Stimulated activated CD8-positive, alpha-beta memory T cell treated with anti-CD3 and anti-CD28 coated beads, Interleukin-4, amount 100 ng/mL, for 24 hours (primary cell): ENCODE results near the gene ING3.

ENCODE experiments used
- DNase-seq: peaks from one replicate; pipeline ENCODE4 v3.0.0-alpha.2; 2020; ENCODE audit warnings: low read depth

The ING3 gene

GRCh38 chr7:120989257-120990220 lies 39.0 kb downstream of the ING3 start:
- no peak for DNase-seq

GRCh38 chr7:120990468-120991118 lies 40.0 kb downstream of the ING3 start:
- DNase-seq, result no peak

- DNase-seq, result no peak
These were observed 40.6 kb downstream of the ING3 start for GRCh38 chr7:120991161-120991560.

- DNase-seq, result no peak
These were observed 41.0 kb downstream of the ING3 start for GRCh38 chr7:120991581-120991980.

- no peak for DNase-seq
These were observed 41.8 kb downstream of the ING3 start for GRCh38 chr7:120992272-120992964.

GRCh38 chr7:120992965-120993494 lies 42.5 kb downstream of the ING3 start:
- DNase-seq, result no peak

- DNase-seq, result no peak
These were observed 43.1 kb downstream of the ING3 start for GRCh38 chr7:120993553-120994191.

- no peak for DNase-seq
These were observed 44.2 kb downstream of the ING3 start for GRCh38 chr7:120994512-120995410.

GRCh38 chr7:120995654-120996053 lies 45.1 kb downstream of the ING3 start:
- DNase-seq, result no peak

- DNase-seq, result no peak
These were observed 45.9 kb downstream of the ING3 start for GRCh38 chr7:120996333-120996987.

- DNase-seq, result no peak
These were observed 46.4 kb downstream of the ING3 start for GRCh38 chr7:120996988-120997345.

GRCh38 chr7:120997882-120998474 lies 47.4 kb downstream of the ING3 start:
- DNase-seq, result no peak

- DNase-seq, result no peak
These were observed 47.9 kb downstream of the ING3 start for GRCh38 chr7:120998520-120998919.

- no peak for DNase-seq
These were observed 48.5 kb downstream of the ING3 start for GRCh38 chr7:120998996-120999565.

- no peak for DNase-seq
These were observed 49.8 kb downstream of the ING3 start for GRCh38 chr7:121000081-121000983.

GRCh38 chr7:121001234-121001906 lies 50.8 kb downstream of the ING3 start:
- DNase-seq, result no peak

GRCh38 chr7:121002048-121002756 lies 51.6 kb downstream of the ING3 start:
- DNase-seq, result no peak
